H9 (cell line): ENCODE data around the gene PCCA. TPM values are rescaled to one million over a fixed set of nuclear protein-coding genes. Genes with fewer than 3 reads are reported as not detected.

Experiments used
- DNase-seq: peaks from one replicate; pipeline ENCODE4 v3.0.0-alpha.2; 2017
- H2AFZ ChIP-seq: one replicate; pipeline ENCODE4 v1.6.1; 2013; ENCODE audit warnings: mild to moderate bottlenecking, low read length, control low read depth, moderate library complexity
- H2AK5ac ChIP-seq: 2 replicates; pipeline ENCODE4 v1.6.1; 2013; ENCODE audit warnings: low read length, control low read depth, mixed read lengths; ENCODE audit not compliant: insufficient read length
- H2BK120ac ChIP-seq: one replicate; pipeline ENCODE4 v1.6.1; 2013; ENCODE audit warnings: low read depth, mild to moderate bottlenecking, low read length, control low read depth, inconsistent platforms; ENCODE audit not compliant: poor library complexity, severe bottlenecking
- H2BK12ac ChIP-seq: 2 replicates; pipeline ENCODE4 v1.6.1; 2013; ENCODE audit warnings: low read length, control low read depth, mixed read lengths, low read depth; ENCODE audit not compliant: insufficient read length
- H2BK15ac ChIP-seq: 2 replicates; pipeline ENCODE4 v1.6.1; 2013; ENCODE audit warnings: low read depth, low read length, control low read depth
- H2BK20ac ChIP-seq: one replicate; pipeline ENCODE4 v1.6.1; 2013; ENCODE audit warnings: low read depth, mild to moderate bottlenecking, low read length, control low read depth, inconsistent platforms; ENCODE audit not compliant: poor library complexity, severe bottlenecking
- H2BK5ac ChIP-seq: 2 replicates; pipeline ENCODE4 v1.6.1; 2013; ENCODE audit warnings: low read length, control low read depth, mixed read lengths; ENCODE audit not compliant: insufficient read length
- H3K14ac ChIP-seq: 2 replicates; pipeline ENCODE4 v1.6.1; 2013; ENCODE audit warnings: low read length, control low read depth; ENCODE audit not compliant: insufficient read depth
- H3K18ac ChIP-seq: 2 replicates; pipeline ENCODE4 v1.6.1; 2013; ENCODE audit warnings: low read depth, mild to moderate bottlenecking, mixed read lengths, low read length, control low read depth; ENCODE audit not compliant: insufficient read length
- H3K23ac ChIP-seq: 2 replicates; pipeline ENCODE4 v1.6.1; 2013; ENCODE audit warnings: low read length, control low read depth, mixed read lengths, low read depth; ENCODE audit not compliant: insufficient read length
- H3K23me2 ChIP-seq: 2 replicates; pipeline ENCODE4 v1.6.1; 2013; ENCODE audit warnings: low read depth, mild to moderate bottlenecking, mixed read lengths, low read length, control low read depth; ENCODE audit not compliant: insufficient read length, poor library complexity, severe bottlenecking
- H3K27ac ChIP-seq: 2 replicates; pipeline ENCODE4 v1.5.1; 2013; ENCODE audit warnings: low read length, control low read depth, mixed read lengths, low read depth; ENCODE audit not compliant: insufficient read length
- H3K27me3 ChIP-seq: 2 replicates; pipeline ENCODE4 v1.6.1; 2013; ENCODE audit warnings: low read length, control low read depth, inconsistent platforms; ENCODE audit not compliant: insufficient read depth
- H3K4ac ChIP-seq: 2 replicates; pipeline ENCODE4 v1.6.1; 2013; ENCODE audit warnings: low read depth, mild to moderate bottlenecking, control low read depth, inconsistent platforms, low read length, moderate library complexity
- H3K4me1 ChIP-seq: 2 replicates; pipeline ENCODE4 v1.6.1; 2013; ENCODE audit warnings: low read length, control low read depth, inconsistent platforms; ENCODE audit not compliant: insufficient read depth
- H3K4me2 ChIP-seq: 2 replicates; pipeline ENCODE4 v1.6.1; 2013; ENCODE audit warnings: low read length, control low read depth, mixed read lengths; ENCODE audit not compliant: insufficient read length, insufficient read depth
- H3K56ac ChIP-seq: 2 replicates; pipeline ENCODE4 v1.6.1; 2013; ENCODE audit warnings: low read depth, mild to moderate bottlenecking, mixed read lengths, low read length, control low read depth; ENCODE audit not compliant: insufficient read length
- H3K79me1 ChIP-seq: 2 replicates; pipeline ENCODE4 v1.6.1; 2013; ENCODE audit warnings: low read depth, mild to moderate bottlenecking, moderate library complexity, low read length, control low read depth, inconsistent platforms; ENCODE audit not compliant: insufficient read depth, poor library complexity, severe bottlenecking
- H3K79me2 ChIP-seq: 2 replicates; pipeline ENCODE4 v1.6.1; 2013; ENCODE audit warnings: low read length, control low read depth, inconsistent platforms; ENCODE audit not compliant: insufficient read depth
- H3K9ac ChIP-seq: 2 replicates; pipeline ENCODE4 v1.6.1; 2013; ENCODE audit warnings: low read length, control low read depth, mixed read lengths; ENCODE audit not compliant: insufficient read length; ENCODE audit errors: extremely low read depth
- H3K9me3 ChIP-seq: one replicate; pipeline ENCODE4 v1.6.1; 2013; ENCODE audit warnings: low read depth, low read length, inconsistent platforms; ENCODE audit not compliant: control insufficient read depth
- H3T11ph ChIP-seq: one replicate; pipeline ENCODE4 v1.6.1; 2013; ENCODE audit warnings: mild to moderate bottlenecking, low read length, control low read depth, inconsistent platforms
- H4K20me1 ChIP-seq: one replicate; pipeline ENCODE4 v1.6.1; 2013; ENCODE audit not compliant: control insufficient read depth, insufficient read length, insufficient read depth
- H4K5ac ChIP-seq: 2 replicates; pipeline ENCODE4 v1.6.1; 2013; ENCODE audit warnings: low read depth, mild to moderate bottlenecking, mixed read lengths, low read length, control low read depth; ENCODE audit not compliant: insufficient read length
- H4K8ac ChIP-seq: replicated peaks from 2 replicates; pipeline ENCODE4 v1.6.1; 2013; ENCODE audit warnings: low read length, control low read depth, mixed read lengths, low read depth; ENCODE audit not compliant: insufficient read length
- H4K91ac ChIP-seq: 2 replicates; pipeline ENCODE4 v1.6.1; 2013; ENCODE audit warnings: low read depth, mild to moderate bottlenecking, moderate library complexity, mixed read lengths, low read length, control low read depth; ENCODE audit not compliant: insufficient read length
- H3K27ac Mint-ChIP-seq, 3 experiments: 2 replicates in 2 of 3; 3 replicates in 1 of 3; pipeline ENCODE4 v1.8.0; 2020 to 2021; ENCODE audit warnings: mixed read lengths in 3 of 3, mild to moderate bottlenecking in 1 of 3, moderate library complexity in 1 of 3
- H3K27me3 Mint-ChIP-seq: 2 replicates; pipeline ENCODE4 v1.8.0; 2021; ENCODE audit warnings: low read depth, mild to moderate bottlenecking, moderate library complexity, mixed read lengths
- H3K36me3 Mint-ChIP-seq, 3 experiments: 2 replicates in 2 of 3; 3 replicates in 1 of 3; pipeline ENCODE4 v1.8.0; 2020 to 2021; ENCODE audit warnings: low read depth in 3 of 3, mixed read lengths in 3 of 3; ENCODE audit not compliant: insufficient read depth in 1 of 3
- H3K4me1 Mint-ChIP-seq, 2 experiments: 2 replicates each; pipeline ENCODE4 v1.8.0; 2020; ENCODE audit warnings: mixed read lengths in 2 of 2
- H3K4me3 Mint-ChIP-seq, 2 experiments: 2 replicates in 1 of 2; 3 replicates in 1 of 2; pipeline ENCODE4 v1.8.0; 2020 to 2021; ENCODE audit warnings: mild to moderate bottlenecking in 2 of 2, mixed read lengths in 2 of 2, moderate library complexity in 1 of 2
- H3K9me3 Mint-ChIP-seq, 2 experiments: 2 replicates in 1 of 2; 3 replicates in 1 of 2; pipeline ENCODE4 v1.8.0; 2020; ENCODE audit warnings: mild to moderate bottlenecking in 2 of 2, mixed read lengths in 2 of 2, moderate library complexity in 1 of 2
- WGBS: extraction: QIAGEN DNeasy Blood & Tissue Kit; methylation state at CpG from one replicate; pipeline ENCODE4 v1.1.7; 2013; ENCODE audit warnings: missing lambda C conversion rate, low lambda C conversion rate, mixed read lengths; ENCODE audit not compliant: insufficient read length; ENCODE audit errors: extremely low coverage; 5-methylcytosine and 5-hydroxymethylcytosine counted together
- total RNA-seq: library from RNA; stranded (reverse); gene quantifications from 2 replicates; pipeline ENCODE4 v1.2.1, GENCODE V29; 2021
- TF ChIP-seq, protein P1 (sequence below): fragments of 200-600 bp; sonication (generic); conservative IDR thresholded peaks from 3 replicates; pipeline ENCODE4 v1.8.0; 2021; ENCODE audit warnings: antibody characterized with exemption, mild to moderate bottlenecking

The PCCA gene
- total RNA-seq, 1 experiment from 2014 or later = 56.5 TPM

DNA sequence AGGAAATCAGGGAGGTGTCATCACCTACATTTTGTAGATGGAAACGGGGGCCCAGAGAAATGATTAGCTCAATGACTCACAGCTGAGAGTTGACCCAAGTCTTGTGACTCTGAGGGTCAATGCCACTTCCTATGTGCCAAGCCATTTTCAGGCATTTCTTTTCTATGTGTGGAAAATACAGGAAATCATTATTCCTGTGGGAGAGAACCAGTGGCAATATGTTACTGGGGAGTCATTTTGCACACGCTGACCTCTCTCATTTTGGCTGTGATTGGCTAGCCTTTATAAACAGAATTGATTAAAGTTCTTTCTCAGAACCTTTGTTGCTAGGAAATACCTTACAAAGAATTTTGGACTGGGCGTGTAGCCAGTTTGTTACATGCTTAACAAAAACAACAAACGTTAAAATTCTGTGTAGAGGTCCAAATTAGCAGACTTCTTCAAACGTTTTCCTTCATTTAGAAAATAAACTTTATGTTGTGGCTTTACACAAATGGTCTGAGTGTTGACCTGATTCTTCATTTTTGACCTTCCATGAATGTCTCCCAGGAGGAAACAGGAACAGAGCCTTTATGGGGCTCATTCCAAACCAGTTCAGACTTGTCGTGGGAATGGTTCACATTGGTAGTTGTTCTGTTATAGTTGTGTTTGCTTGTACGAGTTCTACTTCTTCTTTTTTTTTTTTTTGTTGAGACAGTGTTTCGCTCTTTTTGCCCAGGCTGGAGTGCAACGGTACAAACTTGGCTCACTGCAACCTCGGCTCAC, 11.4 kb downstream of the PCCA start:
- peak overlapping the region; percentile 1 to 34 (median 24); a peak in 4 of 7 replicates for H3K27ac Mint-ChIP-seq
- no CpG with 5 or more reads among the region's 10 CpGs for WGBS
- Histone ChIP-seq H3T11ph (no peak overlapping the region), H3K9ac (no peak overlapping the region), H3K23ac (no peak overlapping the region), H3K4ac (no peak overlapping the region), H3K18ac (no peak overlapping the region), H4K8ac (no peak overlapping the region), H3K23me2 (no peaks in the 10 kb centered on the region), H2AFZ (no peak overlapping the region), H2BK15ac (no peak overlapping the region), H3K9me3 (no peaks in the 10 kb centered on the region), H3K4me1 (no peaks in the 10 kb centered on the region), H2BK5ac (no peak overlapping the region), H2BK12ac (no peak overlapping the region), H3K4me2 (no peak overlapping the region), H3K56ac (no peak overlapping the region), H2AK5ac (no peak overlapping the region), H3K27me3 (no peaks in the 10 kb centered on the region), H3K79me2 (peaks cover 12% of the 10 kb centered on the region), H3K14ac (no peak overlapping the region), H2BK120ac (no peak overlapping the region), H3K79me1 (peaks cover 7% of the 10 kb centered on the region), H4K20me1 (no peaks in the 10 kb centered on the region), H2BK20ac (no peak overlapping the region), H4K5ac (no peak overlapping the region), H3K27ac (no peak overlapping the region), H4K91ac (no peak overlapping the region)
- TF ChIP-seq, protein P1, sequence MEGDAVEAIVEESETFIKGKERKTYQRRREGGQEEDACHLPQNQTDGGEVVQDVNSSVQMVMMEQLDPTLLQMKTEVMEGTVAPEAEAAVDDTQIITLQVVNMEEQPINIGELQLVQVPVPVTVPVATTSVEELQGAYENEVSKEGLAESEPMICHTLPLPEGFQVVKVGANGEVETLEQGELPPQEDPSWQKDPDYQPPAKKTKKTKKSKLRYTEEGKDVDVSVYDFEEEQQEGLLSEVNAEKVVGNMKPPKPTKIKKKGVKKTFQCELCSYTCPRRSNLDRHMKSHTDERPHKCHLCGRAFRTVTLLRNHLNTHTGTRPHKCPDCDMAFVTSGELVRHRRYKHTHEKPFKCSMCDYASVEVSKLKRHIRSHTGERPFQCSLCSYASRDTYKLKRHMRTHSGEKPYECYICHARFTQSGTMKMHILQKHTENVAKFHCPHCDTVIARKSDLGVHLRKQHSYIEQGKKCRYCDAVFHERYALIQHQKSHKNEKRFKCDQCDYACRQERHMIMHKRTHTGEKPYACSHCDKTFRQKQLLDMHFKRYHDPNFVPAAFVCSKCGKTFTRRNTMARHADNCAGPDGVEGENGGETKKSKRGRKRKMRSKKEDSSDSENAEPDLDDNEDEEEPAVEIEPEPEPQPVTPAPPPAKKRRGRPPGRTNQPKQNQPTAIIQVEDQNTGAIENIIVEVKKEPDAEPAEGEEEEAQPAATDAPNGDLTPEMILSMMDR = no peak
- peaks cover 19 to 26% (median 25%) of the 10 kb centered on the region in 3 experiments for H3K36me3 Mint-ChIP-seq
- H3K27me3 Mint-ChIP-seq = no peaks in the 10 kb centered on the region
- H3K4me3 Mint-ChIP-seq = no peak overlapping the region
- H3K9me3 Mint-ChIP-seq = no peaks in the 10 kb centered on the region
- H3K4me1 Mint-ChIP-seq = peaks cover 14 to 16% of the 10 kb centered on the region in 2 experiments
- DNase-seq = no peak
